ENCODE data around the gene NOL3.

DNA sequence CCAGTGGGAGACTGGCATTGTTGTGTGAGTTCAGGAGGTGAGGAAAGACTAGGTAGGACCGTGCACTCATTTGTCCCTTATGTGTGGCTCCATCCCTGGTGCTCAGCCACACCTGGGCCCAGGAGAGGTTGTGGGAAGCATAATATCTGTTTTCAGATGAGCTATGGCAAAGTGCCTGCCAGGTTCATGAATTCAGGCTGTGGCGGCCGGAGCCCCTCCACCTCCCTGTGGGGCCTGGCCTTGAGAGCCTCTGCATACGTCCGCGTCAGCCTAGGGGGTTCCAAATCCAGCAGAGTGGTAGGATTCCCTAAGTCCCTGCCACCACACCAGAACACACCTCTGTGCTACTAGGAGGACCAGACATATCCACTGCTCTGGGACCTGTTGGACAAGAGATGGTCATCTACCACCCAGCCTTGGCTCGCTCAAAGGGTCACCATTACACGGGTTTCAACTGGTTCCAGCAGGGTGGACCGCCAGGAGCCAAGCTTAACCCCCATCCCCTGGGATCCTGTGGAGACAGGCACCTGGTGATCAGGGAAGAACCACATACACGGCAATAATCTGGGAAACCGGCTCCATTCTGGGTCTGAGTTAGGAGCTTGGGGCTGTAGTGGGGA, 21.6 kb upstream of the NOL3 start:
- TF ChIP-seq, protein P1, sequence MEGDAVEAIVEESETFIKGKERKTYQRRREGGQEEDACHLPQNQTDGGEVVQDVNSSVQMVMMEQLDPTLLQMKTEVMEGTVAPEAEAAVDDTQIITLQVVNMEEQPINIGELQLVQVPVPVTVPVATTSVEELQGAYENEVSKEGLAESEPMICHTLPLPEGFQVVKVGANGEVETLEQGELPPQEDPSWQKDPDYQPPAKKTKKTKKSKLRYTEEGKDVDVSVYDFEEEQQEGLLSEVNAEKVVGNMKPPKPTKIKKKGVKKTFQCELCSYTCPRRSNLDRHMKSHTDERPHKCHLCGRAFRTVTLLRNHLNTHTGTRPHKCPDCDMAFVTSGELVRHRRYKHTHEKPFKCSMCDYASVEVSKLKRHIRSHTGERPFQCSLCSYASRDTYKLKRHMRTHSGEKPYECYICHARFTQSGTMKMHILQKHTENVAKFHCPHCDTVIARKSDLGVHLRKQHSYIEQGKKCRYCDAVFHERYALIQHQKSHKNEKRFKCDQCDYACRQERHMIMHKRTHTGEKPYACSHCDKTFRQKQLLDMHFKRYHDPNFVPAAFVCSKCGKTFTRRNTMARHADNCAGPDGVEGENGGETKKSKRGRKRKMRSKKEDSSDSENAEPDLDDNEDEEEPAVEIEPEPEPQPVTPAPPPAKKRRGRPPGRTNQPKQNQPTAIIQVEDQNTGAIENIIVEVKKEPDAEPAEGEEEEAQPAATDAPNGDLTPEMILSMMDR (IDR thresholded peaks at IDR 0.05; ENCODE audit: insufficient read depth, low read length) = no peak
- TF ChIP-seq POLR2AphosphoS5 (IDR thresholded peaks at IDR 0.05; ENCODE audit: low read depth) = no peak
